VCaP (cell line): ENCODE data around the gene PLEKHH1.

ENCODE experiments used
- H3K27ac ChIP-seq: fragments of 450-650 bp; 2 replicates; pipeline ENCODE4 v1.5.1; 2017
- TF ChIP-seq, protein P1 (sequence below): fragments of 450-650 bp; conservative IDR thresholded peaks from 2 replicates; pipeline ENCODE4 v1.5.1; 2017; ENCODE audit warnings: mild to moderate bottlenecking, moderate library complexity

The PLEKHH1 gene

DNA sequence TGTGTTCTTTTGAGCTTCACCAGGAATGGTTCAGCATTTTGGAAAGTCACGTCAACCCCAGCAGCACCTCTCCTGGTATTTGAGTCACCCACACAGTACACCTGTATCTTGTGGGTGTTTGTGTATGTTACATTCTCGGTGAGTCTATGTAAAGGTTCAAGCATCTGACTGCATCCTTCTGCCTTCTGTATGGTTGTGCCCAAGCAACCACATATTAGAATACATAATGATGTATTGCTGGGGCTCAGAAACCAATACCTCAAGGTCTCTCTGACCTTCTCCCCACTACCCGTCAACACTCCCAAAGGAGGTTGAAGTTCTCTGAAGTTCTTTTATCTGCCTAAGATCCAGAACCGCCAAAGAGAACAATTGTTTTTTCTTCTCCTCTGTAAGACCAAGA lies 35.4 kb upstream of the PLEKHH1 start:
- TF ChIP-seq, protein P1, sequence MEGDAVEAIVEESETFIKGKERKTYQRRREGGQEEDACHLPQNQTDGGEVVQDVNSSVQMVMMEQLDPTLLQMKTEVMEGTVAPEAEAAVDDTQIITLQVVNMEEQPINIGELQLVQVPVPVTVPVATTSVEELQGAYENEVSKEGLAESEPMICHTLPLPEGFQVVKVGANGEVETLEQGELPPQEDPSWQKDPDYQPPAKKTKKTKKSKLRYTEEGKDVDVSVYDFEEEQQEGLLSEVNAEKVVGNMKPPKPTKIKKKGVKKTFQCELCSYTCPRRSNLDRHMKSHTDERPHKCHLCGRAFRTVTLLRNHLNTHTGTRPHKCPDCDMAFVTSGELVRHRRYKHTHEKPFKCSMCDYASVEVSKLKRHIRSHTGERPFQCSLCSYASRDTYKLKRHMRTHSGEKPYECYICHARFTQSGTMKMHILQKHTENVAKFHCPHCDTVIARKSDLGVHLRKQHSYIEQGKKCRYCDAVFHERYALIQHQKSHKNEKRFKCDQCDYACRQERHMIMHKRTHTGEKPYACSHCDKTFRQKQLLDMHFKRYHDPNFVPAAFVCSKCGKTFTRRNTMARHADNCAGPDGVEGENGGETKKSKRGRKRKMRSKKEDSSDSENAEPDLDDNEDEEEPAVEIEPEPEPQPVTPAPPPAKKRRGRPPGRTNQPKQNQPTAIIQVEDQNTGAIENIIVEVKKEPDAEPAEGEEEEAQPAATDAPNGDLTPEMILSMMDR, result no peak
- H3K27ac ChIP-seq, result no peak overlapping the region

DNA sequence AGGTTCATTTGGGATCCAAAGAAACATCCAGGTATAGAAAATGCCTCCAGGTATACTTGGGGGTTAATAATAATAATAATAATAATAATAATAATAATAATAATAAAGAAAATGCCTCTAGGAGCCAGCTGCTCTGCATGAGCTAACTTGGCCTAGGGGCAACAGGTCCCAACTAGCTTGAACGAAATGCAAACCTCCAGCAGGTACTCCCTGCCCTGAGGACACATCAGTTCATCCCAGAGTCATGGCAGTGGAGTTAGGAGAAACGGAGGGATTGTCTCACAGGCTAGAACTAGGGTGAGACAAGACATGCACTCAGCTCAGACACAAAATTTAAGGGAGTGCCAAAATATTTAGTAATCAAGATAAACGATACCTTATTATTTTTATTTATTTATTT lies 32.1 kb upstream of the PLEKHH1 start:
- H3K27ac ChIP-seq, result no peak overlapping the region
- TF ChIP-seq, protein P1, result no peak

DNA sequence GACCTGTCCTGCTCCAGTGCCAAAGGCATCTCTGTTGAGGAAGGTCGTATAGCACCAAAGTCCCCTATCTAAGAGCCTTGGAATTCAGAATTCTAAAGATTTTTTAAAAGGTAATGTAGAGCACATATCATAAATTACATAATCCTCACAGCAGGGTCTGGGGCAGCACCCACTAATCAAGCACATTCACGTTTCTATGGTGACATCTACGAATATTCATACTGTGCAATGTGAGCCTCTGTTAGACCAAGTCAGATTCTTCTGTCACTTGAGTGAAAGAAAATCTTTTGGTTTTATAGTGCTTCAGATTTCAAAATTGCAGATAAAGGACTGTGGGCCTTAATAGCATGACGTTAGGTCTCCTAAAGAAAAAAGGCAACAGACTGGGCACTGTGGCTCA lies 31.4 kb upstream of the PLEKHH1 start:
- H3K27ac ChIP-seq, result no peak overlapping the region
- TF ChIP-seq, protein P1, result no peak

DNA sequence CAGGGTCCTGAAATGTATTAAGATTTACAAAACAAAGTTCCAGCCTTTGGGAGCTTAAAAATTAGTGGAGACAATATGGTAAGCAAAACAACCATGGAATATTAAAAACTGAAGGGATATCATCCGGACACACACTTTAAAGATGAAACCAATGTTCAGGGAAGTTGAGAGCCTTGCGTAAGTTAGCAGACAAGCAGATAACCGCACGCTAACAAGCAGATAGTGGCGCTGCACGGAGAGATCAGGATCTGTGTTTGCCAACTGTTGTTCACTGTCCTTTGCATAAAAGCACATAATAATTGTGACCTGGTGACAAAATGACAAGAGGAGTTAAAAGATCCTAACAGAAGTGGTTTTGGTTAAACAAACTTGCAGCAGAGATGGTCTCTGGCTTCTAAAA lies 30.2 kb upstream of the PLEKHH1 start:
- TF ChIP-seq, protein P1, result no peak
- H3K27ac ChIP-seq, result no peak overlapping the region

DNA sequence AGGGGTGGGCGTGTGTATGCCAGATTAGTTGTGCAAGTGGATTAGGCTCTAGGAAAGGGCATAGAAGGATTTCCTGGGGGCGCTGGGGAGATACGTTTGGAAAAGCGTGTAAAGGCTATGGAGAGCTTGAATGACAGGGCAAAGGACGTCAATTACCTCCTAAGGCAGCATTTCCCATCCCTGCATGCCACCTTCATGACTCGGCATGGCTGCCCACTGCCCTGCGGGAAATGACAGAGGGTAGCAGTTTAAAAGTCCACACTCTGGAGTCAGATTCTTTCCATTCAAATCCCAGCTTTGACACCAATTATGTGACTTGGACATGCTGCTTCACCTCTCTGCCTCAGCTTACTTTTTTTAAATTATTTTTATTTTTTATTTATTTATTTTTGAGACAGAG lies 29.8 kb upstream of the PLEKHH1 start:
- TF ChIP-seq, protein P1, result no peak
- H3K27ac ChIP-seq, result no peak overlapping the region

DNA sequence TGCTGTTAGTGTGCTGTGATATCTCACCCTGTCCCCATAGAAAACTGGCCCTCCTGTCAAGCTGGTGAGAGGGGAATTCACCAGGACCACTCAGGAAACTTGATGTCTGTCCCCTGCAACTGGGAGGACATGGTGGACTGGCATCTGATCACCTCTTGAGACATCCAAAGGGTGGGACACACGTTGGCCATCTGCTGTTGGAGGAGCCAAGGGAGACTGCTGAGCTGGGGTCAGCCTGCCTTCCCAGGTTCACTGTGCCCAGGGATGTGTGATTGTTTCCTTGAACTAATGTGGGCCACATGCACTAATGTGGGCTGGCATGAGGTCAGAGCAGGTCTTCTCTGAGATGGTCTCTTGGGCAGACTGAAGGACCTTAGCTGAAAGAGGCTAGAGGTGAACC lies 27.8 kb upstream of the PLEKHH1 start:
- no peak overlapping the region for H3K27ac ChIP-seq
- TF ChIP-seq, protein P1, result no peak

DNA sequence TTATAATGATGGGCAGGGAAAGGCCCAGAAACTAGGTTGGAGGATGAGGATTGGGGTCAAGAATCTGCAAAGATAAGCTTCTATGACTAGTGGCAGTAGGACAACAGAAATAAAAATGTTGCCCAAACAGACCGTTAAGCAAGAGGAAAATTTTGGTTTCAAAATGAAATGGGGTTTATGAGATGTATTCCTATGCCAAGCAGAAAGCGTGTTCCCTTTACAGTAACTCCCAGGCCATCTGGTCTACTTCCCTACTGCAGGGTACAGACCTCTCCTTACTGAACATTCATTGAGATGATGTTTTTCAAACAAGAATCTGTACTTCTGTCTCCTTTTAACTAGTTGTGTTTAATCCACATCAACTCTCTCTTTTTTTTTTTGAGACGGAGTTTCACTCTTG lies 24.1 kb upstream of the PLEKHH1 start:
- no peak overlapping the region for H3K27ac ChIP-seq
- TF ChIP-seq, protein P1, result no peak

DNA sequence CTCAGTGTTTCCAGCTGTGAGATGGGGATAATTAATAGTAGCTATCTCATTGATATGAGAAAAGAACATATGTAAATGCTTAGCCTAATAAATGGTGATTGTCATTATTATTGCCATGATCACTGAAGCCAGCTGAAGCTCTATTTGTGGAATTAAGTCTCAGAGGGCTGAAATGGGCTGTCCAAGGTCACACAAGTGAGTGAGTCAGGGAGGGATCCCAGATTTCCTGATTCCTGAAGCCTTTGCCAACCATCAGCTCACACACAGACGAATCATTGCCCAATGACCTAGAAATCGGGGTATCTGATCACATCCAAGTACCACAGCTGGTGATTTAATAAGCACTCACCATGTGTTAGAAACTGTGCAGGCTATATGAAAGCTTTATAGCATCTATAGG lies 23.0 kb upstream of the PLEKHH1 start:
- TF ChIP-seq, protein P1, result no peak
- no peak overlapping the region for H3K27ac ChIP-seq
